Type B pancreatic cell (in vitro differentiated cells): ENCODE data around the gene TMEM238L. TPM values are rescaled to one million over a fixed set of nuclear protein-coding genes. Genes with fewer than 3 reads are reported as not detected.

ENCODE experiments used
- DNase-seq: peaks from one replicate; pipeline ENCODE4 v3.0.0; 2021; ENCODE audit warnings: mixed read lengths; ENCODE audit not compliant: unreplicated experiment; ENCODE audit errors: extremely low spot score
- H3K27ac Mint-ChIP-seq: 2 replicates; pipeline ENCODE4 v1.8.0; 2021; ENCODE audit warnings: mild to moderate bottlenecking, mixed read lengths
- H3K27me3 Mint-ChIP-seq: 2 replicates; pipeline ENCODE4 v1.8.0; 2021; ENCODE audit warnings: mixed read lengths
- H3K36me3 Mint-ChIP-seq: 2 replicates; pipeline ENCODE4 v1.8.0; 2021; ENCODE audit warnings: mixed read lengths
- H3K4me1 Mint-ChIP-seq: one replicate; pipeline ENCODE4 v1.8.0; 2021; ENCODE audit warnings: mixed read lengths; ENCODE audit not compliant: unreplicated experiment
- H3K4me3 Mint-ChIP-seq: 2 replicates; pipeline ENCODE4 v1.8.0; 2021; ENCODE audit warnings: mild to moderate bottlenecking, mixed read lengths
- H3K9me3 Mint-ChIP-seq: 2 replicates; pipeline ENCODE4 v1.8.0; 2021; ENCODE audit warnings: mixed read lengths
- CTCF ChIP-seq: fragments of 200-600 bp; sonication (generic); conservative IDR thresholded peaks from 2 replicates; pipeline ENCODE4 v1.5.0; 2021; ENCODE audit warnings: antibody characterized with exemption, mild to moderate bottlenecking
- total RNA-seq: library from RNA; stranded (reverse); gene quantifications from 2 replicates; pipeline ENCODE4 v1.2.1, GENCODE V29; 2021; ENCODE audit warnings: low replicate concordance

TMEM238L gene
- total RNA-seq, 1 donor from 2014 or later, result not detected

GRCh38 chr17:10814075-10814474 lies 10.2 kb upstream of the TMEM238L start:
- H3K27ac Mint-ChIP-seq, result no peak overlapping the region

GRCh38 chr17:10812674-10813073 lies 8.8 kb upstream of the TMEM238L start:
- peaks cover 9% of the 10 kb centered on the region for H3K4me1 Mint-ChIP-seq
- no peak overlapping the region for H3K27ac Mint-ChIP-seq
- H3K4me3 Mint-ChIP-seq, result no peak overlapping the region
- no peak for TF ChIP-seq CTCF
- H3K27me3 Mint-ChIP-seq, result peaks cover 6% of the 10 kb centered on the region
- DNase-seq, result no peak
- no peaks in the 10 kb centered on the region for H3K9me3 Mint-ChIP-seq
- H3K36me3 Mint-ChIP-seq, result no peaks in the 10 kb centered on the region

More at GRCh38 chr17:10814075-10814474, 10.2 kb upstream of the TMEM238L start:
- no peak for TF ChIP-seq CTCF
- no peak for DNase-seq
- H3K27me3 Mint-ChIP-seq, result peaks cover 12% of the 10 kb centered on the region
- no peaks in the 10 kb centered on the region for H3K9me3 Mint-ChIP-seq
- no peak overlapping the region for H3K4me3 Mint-ChIP-seq
- H3K4me1 Mint-ChIP-seq, result peaks cover 9% of the 10 kb centered on the region
- H3K36me3 Mint-ChIP-seq, result no peaks in the 10 kb centered on the region

- H3K27me3 Mint-ChIP-seq, result peaks cover 5% of the 10 kb centered on the region
- no peaks in the 10 kb centered on the region for H3K4me1 Mint-ChIP-seq
- no peak for DNase-seq
- no peaks in the 10 kb centered on the region for H3K36me3 Mint-ChIP-seq
- no peak for TF ChIP-seq CTCF
- H3K27ac Mint-ChIP-seq, result no peak overlapping the region
- H3K4me3 Mint-ChIP-seq, result no peak overlapping the region
- H3K9me3 Mint-ChIP-seq, result no peaks in the 10 kb centered on the region
Observed at GRCh38 chr17:10809605-10810004, 5.7 kb upstream of the TMEM238L start.

GRCh38 chr17:10807704-10808128 lies 3.8 kb upstream of the TMEM238L start:
- no peaks in the 10 kb centered on the region for H3K4me1 Mint-ChIP-seq

GRCh38 chr17:10806545-10807262 lies 2.8 kb upstream of the TMEM238L start:
- no peak for DNase-seq
- Mint-ChIP-seq H3K36me3 (no peaks in the 10 kb centered on the region), H3K27me3 (peaks cover 11% of the 10 kb centered on the region), H3K9me3 (no peaks in the 10 kb centered on the region), H3K4me3 (no peak overlapping the region), H3K27ac (no peak overlapping the region), H3K4me1 (peaks cover 5% of the 10 kb centered on the region)
- TF ChIP-seq CTCF, result no peak

More at GRCh38 chr17:10807704-10808128, 3.8 kb upstream of the TMEM238L start:
- Mint-ChIP-seq H3K4me3 (no peak overlapping the region), H3K27me3 (peaks cover 6% of the 10 kb centered on the region), H3K36me3 (no peaks in the 10 kb centered on the region), H3K9me3 (no peaks in the 10 kb centered on the region), H3K27ac (no peak overlapping the region)
- TF ChIP-seq CTCF, result no peak
- no peak for DNase-seq
